Neural cell (in vitro differentiated cells): ENCODE data around the gene MYL12B. TPM values are rescaled to one million over a fixed set of nuclear protein-coding genes. Genes with fewer than 3 reads are reported as not detected.

ENCODE experiments used
- H2AFZ ChIP-seq: fragments of 200-600, 300-800 bp; sonication (generic), shearing (Covaris generic); 2 replicates; pipeline ENCODE4 v1.6.0; 2014; ENCODE audit warnings: low read depth, mild to moderate bottlenecking, antibody characterized with exemption, low read length, moderate library complexity
- H3F3A ChIP-seq: fragments of 200-600 bp; shearing (Covaris generic); 2 replicates; pipeline ENCODE4 v1.6.1; 2016; ENCODE audit warnings: mild to moderate bottlenecking, moderate library complexity, mixed read lengths, antibody characterized with exemption, low read length; ENCODE audit not compliant: insufficient read depth, poor library complexity, severe bottlenecking
- H3K27ac ChIP-seq: fragments of 200-600, 300-800 bp; sonication (generic), shearing (Covaris generic); 2 replicates; pipeline ENCODE4 v1.5.1; 2014; ENCODE audit warnings: mild to moderate bottlenecking, low read length, moderate library complexity
- H3K27me3 ChIP-seq: fragments of 300-800, 200-600 bp; sonication (generic), shearing (Covaris generic); 2 replicates; pipeline ENCODE4 v1.6.0; 2014; ENCODE audit warnings: mild to moderate bottlenecking, low read depth, low read length, moderate library complexity; ENCODE audit not compliant: insufficient read depth
- H3K36me3 ChIP-seq: fragments of 300-800, 200-600 bp; sonication (generic), shearing (Covaris generic); 2 replicates; pipeline ENCODE4 v1.5.1; 2014; ENCODE audit warnings: mild to moderate bottlenecking, antibody characterized with exemption, low read length, moderate library complexity; ENCODE audit not compliant: insufficient read depth
- H3K4me2 ChIP-seq: fragments of 300-800, 200-600 bp; sonication (generic), shearing (Covaris generic); 2 replicates; pipeline ENCODE4 v1.6.0; 2014; ENCODE audit warnings: mild to moderate bottlenecking, low read length
- H3K4me3 ChIP-seq: fragments of 300-800, 200-600 bp; sonication (generic), shearing (Covaris generic); 2 replicates; pipeline ENCODE4 v1.5.1; 2014; ENCODE audit warnings: mild to moderate bottlenecking, low read length, moderate library complexity
- H3K79me2 ChIP-seq: fragments of 200-600 bp; shearing (Covaris generic); replicated peaks from 2 replicates; pipeline ENCODE4 v1.6.0; 2014; ENCODE audit warnings: mild to moderate bottlenecking, low read length, moderate library complexity; ENCODE audit not compliant: insufficient read depth
- H3K9ac ChIP-seq: fragments of 300-800, 200-600 bp; sonication (generic), shearing (Covaris generic); 2 replicates; pipeline ENCODE4 v1.6.1; 2016; ENCODE audit warnings: mild to moderate bottlenecking, low read length, mixed read lengths
- H3K9me2 ChIP-seq: fragments of 200-600 bp; shearing (Covaris generic); 2 replicates; pipeline ENCODE4 v1.6.1; 2016; ENCODE audit warnings: mild to moderate bottlenecking, low read length, mixed read lengths; ENCODE audit not compliant: insufficient read depth
- H3K9me3 ChIP-seq: fragments of 200-600, 300-800 bp; sonication (generic), shearing (Covaris generic); 2 replicates; pipeline ENCODE4 v1.6.1; 2016; ENCODE audit warnings: mild to moderate bottlenecking, mixed run types, low read length, moderate library complexity, mixed read lengths
- H4K20me1 ChIP-seq: fragments of 200-600 bp; shearing (Covaris generic); 2 replicates; pipeline ENCODE4 v1.6.1; 2016; ENCODE audit warnings: mild to moderate bottlenecking, mixed run types; ENCODE audit not compliant: insufficient read depth
- CTCF ChIP-seq: fragments of 450-650 bp; IDR thresholded peaks from 2 replicates; pipeline ENCODE4 v1.5.1; 2014; ENCODE audit warnings: antibody characterized with exemption, mild to moderate bottlenecking, moderate library complexity; ENCODE audit not compliant: poor library complexity, severe bottlenecking
- EP300 ChIP-seq: fragments of 450-650 bp; conservative IDR thresholded peaks from 2 replicates; pipeline ENCODE4 v1.6.1; 2014; ENCODE audit warnings: antibody characterized with exemption, mild to moderate bottlenecking, moderate library complexity; ENCODE audit not compliant: poor library complexity, severe bottlenecking
- EZH2 ChIP-seq: fragments of 200-600, 300-800 bp; shearing (Covaris generic), sonication (generic); IDR thresholded peaks from 2 replicates; pipeline ENCODE4 v1.6.1; 2014; ENCODE audit warnings: antibody characterized with exemption, low read length, borderline replicate concordance, mild to moderate bottlenecking; ENCODE audit not compliant: insufficient read depth, poor library complexity, severe bottlenecking
- MXI1 ChIP-seq: fragments of 450-650 bp; conservative IDR thresholded peaks from 2 replicates; pipeline ENCODE4 v1.6.1; 2014; ENCODE audit warnings: antibody characterized with exemption, mild to moderate bottlenecking; ENCODE audit not compliant: poor library complexity, severe bottlenecking
- POLR2AphosphoS5 ChIP-seq: IDR thresholded peaks from 2 replicates; pipeline ENCODE4 v1.6.1; 2012
- RAD21 ChIP-seq: fragments of 450-650 bp; conservative IDR thresholded peaks from 2 replicates; pipeline ENCODE4 v1.6.1; 2014; ENCODE audit warnings: antibody characterized with exemption, mild to moderate bottlenecking, moderate library complexity
- SMC3 ChIP-seq: fragments of 450-650 bp; conservative IDR thresholded peaks from 2 replicates; pipeline ENCODE4 v1.6.1; 2014; ENCODE audit warnings: antibody characterized with exemption, mild to moderate bottlenecking, moderate library complexity; ENCODE audit not compliant: poor library complexity
- TAF1 ChIP-seq: IDR thresholded peaks from 2 replicates; pipeline ENCODE4 v1.6.1; 2012; ENCODE audit warnings: low read depth
- polyA plus RNA-seq: library from polyadenylated mRNA; depleted of rRNA; stranded (reverse); fragments of >200 nt; gene quantifications from 2 replicates; pipeline ENCODE4 v1.2.3, GENCODE V29; 2014
- TF ChIP-seq, protein P1 (sequence below): IDR thresholded peaks from 2 replicates; pipeline ENCODE4 v1.6.1; 2012; ENCODE audit warnings: borderline replicate concordance

MYL12B gene
- polyA plus RNA-seq, 1 donor from 2014 or later, result 384 TPM

DNA sequence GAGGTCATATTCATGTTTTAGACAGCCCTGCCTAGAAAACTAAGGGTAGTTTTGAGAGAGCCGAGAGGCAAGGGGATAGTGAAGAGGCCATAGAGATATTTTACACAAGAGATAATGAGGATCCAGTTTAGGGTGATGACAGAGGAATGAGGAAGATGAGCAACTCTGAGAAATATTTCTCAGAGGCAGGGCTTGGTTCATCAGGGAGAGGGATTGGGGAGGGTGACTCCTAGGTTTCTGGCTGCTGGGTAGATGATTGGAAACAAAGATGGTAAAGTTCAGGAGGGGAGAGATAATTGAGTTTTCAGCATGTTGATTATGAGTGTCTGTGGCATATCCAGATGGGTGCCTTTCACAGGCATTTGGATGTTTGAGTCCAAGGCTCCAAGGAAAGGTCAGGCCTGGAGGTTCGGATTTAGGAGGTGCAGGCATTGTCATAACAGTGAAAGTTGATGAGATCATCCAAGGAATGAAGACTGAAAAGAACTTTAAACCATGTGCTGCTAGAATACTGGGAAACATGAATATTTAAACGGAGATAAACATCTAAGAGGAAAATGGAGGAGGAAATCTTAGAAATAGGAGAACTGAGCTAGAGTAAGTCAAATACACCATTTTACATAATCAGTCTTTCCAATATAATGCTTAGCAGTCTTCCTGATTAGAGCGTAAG is 7.4 kb downstream of the MYL12B start:
- no peaks in the 10 kb centered on the region for H3K9me2 ChIP-seq
- no peaks in the 10 kb centered on the region for H3K9me3 ChIP-seq
- TF ChIP-seq CTCF (no peak), RAD21 (no peak), SMC3 (no peak), EZH2 (no peak), TAF1 (no peak), MXI1 (no peak), POLR2AphosphoS5 (no peak)
- TF ChIP-seq, protein P1, sequence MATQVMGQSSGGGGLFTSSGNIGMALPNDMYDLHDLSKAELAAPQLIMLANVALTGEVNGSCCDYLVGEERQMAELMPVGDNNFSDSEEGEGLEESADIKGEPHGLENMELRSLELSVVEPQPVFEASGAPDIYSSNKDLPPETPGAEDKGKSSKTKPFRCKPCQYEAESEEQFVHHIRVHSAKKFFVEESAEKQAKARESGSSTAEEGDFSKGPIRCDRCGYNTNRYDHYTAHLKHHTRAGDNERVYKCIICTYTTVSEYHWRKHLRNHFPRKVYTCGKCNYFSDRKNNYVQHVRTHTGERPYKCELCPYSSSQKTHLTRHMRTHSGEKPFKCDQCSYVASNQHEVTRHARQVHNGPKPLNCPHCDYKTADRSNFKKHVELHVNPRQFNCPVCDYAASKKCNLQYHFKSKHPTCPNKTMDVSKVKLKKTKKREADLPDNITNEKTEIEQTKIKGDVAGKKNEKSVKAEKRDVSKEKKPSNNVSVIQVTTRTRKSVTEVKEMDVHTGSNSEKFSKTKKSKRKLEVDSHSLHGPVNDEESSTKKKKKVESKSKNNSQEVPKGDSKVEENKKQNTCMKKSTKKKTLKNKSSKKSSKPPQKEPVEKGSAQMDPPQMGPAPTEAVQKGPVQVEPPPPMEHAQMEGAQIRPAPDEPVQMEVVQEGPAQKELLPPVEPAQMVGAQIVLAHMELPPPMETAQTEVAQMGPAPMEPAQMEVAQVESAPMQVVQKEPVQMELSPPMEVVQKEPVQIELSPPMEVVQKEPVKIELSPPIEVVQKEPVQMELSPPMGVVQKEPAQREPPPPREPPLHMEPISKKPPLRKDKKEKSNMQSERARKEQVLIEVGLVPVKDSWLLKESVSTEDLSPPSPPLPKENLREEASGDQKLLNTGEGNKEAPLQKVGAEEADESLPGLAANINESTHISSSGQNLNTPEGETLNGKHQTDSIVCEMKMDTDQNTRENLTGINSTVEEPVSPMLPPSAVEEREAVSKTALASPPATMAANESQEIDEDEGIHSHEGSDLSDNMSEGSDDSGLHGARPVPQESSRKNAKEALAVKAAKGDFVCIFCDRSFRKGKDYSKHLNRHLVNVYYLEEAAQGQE, result no peak
- no peak overlapping the region for H3K4me2 ChIP-seq
- peaks cover 76% of the 10 kb centered on the region for H3K79me2 ChIP-seq
- H3K9ac ChIP-seq, result no peak overlapping the region
- no peak overlapping the region for H3K4me3 ChIP-seq
- H3K27me3 ChIP-seq, result no peaks in the 10 kb centered on the region
- no peak overlapping the region for H2AFZ ChIP-seq
- H3K27ac ChIP-seq, result no peak overlapping the region
- H3K36me3 ChIP-seq, result no peaks in the 10 kb centered on the region
- no peaks in the 10 kb centered on the region for H4K20me1 ChIP-seq
- H3F3A ChIP-seq, result no peaks in the 10 kb centered on the region

DNA sequence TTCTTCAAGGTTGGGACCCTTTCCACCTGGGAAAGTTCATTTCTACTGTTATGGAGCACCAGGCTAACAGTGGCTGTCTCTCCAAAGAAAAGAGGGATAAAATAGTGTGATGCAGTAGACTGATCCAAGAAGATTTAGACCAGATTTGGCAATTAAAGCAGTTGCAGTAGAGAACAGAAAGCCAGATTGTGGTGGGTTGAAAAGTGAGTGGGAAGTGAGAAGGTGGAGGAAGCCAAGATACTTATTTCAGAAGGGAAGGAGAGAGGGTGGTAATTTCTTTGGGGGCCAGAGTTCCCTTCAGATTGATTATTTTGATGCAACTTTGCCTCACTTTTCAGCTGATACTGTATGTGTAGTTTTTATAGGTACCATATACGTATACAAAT is 8.0 kb downstream of the MYL12B start:
- TF ChIP-seq MXI1 (no peak), POLR2AphosphoS5 (no peak), TAF1 (no peak), EP300 (no peak), RAD21 (no peak), CTCF (no peak), SMC3 (no peak), EZH2 (no peak)
- TF ChIP-seq, protein P1, result no peak
- no peak overlapping the region for H3K4me3 ChIP-seq
- H4K20me1 ChIP-seq, result no peaks in the 10 kb centered on the region
- no peaks in the 10 kb centered on the region for H3K9me3 ChIP-seq
- no peaks in the 10 kb centered on the region for H3K27me3 ChIP-seq
- H3K27ac ChIP-seq, result no peak overlapping the region
- no peaks in the 10 kb centered on the region for H3K9me2 ChIP-seq
- no peak overlapping the region for H3K4me2 ChIP-seq
- no peak overlapping the region for H2AFZ ChIP-seq
- H3F3A ChIP-seq, result no peaks in the 10 kb centered on the region
- H3K79me2 ChIP-seq, result peaks cover 71% of the 10 kb centered on the region
- no peak overlapping the region for H3K9ac ChIP-seq
- H3K36me3 ChIP-seq, result no peaks in the 10 kb centered on the region
